HG03280 (cell line): ENCODE data around the gene OR51B2.
"Not testable (repeated sequence)": the region's sequence is repeated elsewhere in the genome, so short reads cannot be mapped to it uniquely, and the experiment has no call there.

Experiments
- ATAC-seq: cut with Tn5 transposase; IDR thresholded peaks from one replicate; pipeline ENCODE4 v1.9.1; 2021; ENCODE audit warnings: mild to moderate bottlenecking, moderate library complexity; ENCODE audit not compliant: unreplicated experiment

The OR51B2 gene

DNA sequence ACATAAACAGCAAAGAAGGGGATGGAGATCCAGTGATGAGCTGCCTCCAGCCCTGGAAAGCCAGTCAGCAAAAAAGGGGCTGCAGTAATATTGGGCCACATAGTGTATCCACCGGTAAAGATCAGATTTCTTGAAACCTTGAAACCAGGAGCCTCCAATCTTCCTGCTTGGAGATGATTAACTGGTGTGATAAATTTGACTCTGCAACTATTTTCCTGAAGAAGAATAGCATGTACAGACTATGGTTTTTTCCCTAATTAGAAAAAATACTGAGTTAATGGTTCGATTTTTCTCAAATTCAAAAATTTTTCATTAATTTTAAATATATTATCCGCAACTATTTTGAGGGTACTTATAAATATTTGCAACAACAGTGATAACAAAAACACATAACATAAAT, at the start of gene OR51B2:
Gene OR51B2, minus strand, starts transcription at position 101 of the 400 bp plus-strand sequence. Its CDS starts 0 bp downstream, at position 101.
- ATAC-seq = no peak

GRCh38 chr11:5369789-5370188, 45.7 kb upstream of the OR51B2 start:
- no peak for ATAC-seq

DNA sequence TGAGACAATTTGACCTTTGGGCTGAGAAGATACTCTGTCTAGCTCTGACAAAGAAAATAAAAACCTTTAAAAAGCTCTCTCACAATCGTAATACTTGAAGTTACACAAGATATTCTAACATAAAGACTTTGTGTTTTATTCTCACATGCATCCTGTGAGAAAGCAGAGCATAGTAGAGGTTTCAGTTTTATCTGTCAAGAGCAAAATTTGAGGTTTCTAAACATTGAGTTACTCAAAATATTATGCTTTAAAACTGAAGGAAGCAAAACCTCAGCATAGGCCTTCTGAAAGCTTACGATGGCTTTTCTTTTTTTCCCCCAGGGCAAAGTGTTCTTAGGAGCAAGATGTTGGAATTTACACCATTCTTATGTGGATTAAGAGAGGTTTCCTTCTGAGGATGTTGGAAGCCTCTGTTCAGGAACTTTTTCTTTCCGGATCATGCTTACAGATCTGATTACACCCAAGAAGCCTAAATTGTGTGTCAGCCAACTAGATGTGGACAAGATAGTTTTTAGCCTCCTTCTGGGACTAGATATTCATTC, 44.5 kb upstream of the OR51B2 start:
- no peak for ATAC-seq

DNA sequence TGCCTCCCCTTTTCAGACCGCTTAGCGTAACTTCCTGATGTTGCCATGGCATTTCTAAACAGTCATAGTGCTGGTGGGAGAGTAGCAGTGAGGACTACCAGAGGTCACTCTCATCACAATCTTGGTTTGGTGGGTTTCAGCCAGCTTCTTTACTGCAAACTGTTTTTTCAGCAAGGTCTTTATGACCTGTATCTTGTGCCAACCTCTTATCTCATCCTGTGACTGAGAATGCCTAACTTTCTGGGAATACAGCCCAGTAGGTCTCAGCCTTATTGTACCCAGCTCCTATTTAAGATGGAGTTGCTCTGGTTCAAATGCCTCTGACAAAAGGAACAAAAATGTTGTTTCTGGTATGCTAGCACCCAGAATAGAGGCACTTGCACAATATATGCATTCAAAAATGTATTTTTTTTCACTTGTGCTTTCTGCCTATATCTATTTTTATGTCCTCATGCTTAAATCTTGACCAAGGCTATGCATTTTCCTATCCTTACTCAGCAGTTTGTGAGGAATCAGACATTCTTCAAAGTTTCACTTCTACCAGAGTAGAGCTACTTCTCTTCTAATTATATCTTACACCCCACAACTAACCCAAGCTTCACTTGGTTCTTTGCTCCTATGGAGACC, 43.5 kb upstream of the OR51B2 start:
- ATAC-seq = no peak

- ATAC-seq = no peak
Observed at GRCh38 chr11:5366856-5367255, 42.8 kb upstream of the OR51B2 start.

GRCh38 chr11:5366365-5366764, 42.3 kb upstream of the OR51B2 start:
- ATAC-seq = not testable (repeated sequence)

- no peak for ATAC-seq
Observed at GRCh38 chr11:5364214-5364613, 40.1 kb upstream of the OR51B2 start.

- ATAC-seq = no peak
Observed at GRCh38 chr11:5363679-5364078, 39.6 kb upstream of the OR51B2 start.

GRCh38 chr11:5362017-5362625, 38.0 kb upstream of the OR51B2 start:
- ATAC-seq = no peak

DNA sequence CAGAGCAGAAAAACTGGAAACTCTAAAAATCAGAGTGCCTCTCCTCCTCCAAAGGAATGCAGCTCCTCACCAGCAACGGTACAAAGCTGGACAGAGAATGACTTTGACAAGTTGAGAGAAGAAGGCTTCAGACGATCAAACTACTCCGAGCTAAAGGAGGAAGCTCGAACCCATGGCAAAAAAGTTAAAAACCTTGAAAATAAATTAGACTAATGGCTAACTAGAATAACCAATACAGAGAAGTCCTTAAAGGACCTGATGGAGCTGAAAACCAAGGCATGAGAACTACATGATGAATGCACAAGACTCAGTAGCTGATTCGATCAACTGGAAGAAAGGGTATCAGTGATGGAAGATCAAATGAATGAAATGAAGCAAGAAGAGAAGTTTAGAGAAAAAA, 31.9 kb upstream of the OR51B2 start:
- not testable (repeated sequence) for ATAC-seq

DNA sequence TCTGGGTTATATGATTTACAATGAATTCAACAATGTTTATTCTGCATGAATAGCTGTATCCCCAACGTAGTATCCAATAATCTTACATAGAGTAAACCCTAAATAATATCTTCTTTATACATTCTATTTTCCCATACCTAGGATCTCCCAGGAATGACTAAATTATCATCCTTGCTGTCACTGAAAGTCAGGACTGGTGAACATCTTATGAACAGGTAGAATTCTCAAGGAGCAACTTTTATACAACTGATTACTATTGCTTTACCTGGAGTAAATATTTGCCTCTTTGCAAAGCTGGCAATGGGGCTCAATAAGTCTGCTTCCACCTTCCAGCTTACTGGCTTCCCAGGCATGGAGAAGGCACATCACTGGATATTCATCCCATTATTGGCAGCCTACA, 27.1 kb upstream of the OR51B2 start, which contains the start of gene OR51B6:
Gene OR51B6, plus strand, starts transcription at position 301 of the 400 bp plus-strand sequence. Its CDS starts 0 bp downstream, at position 301.
- no peak for ATAC-seq

DNA sequence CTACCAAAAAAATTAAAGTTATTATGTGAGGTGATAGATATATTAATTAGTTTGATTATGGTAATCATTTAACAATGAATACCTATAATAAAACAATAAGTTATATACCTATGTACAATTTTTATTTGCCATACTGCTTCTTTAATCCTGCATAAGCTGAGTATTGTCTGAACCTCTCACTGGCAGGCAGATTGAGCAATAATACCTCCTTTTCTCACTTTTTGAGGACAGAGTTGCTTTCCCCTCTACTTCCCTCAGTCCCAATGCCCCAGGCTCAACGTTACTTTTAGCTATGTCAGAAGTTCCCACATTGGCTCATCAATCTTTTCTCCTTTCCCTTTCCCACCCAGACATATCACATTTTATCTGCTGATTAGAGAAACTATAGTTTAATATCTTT, 25.5 kb upstream of the OR51B2 start:
- no peak for ATAC-seq

DNA sequence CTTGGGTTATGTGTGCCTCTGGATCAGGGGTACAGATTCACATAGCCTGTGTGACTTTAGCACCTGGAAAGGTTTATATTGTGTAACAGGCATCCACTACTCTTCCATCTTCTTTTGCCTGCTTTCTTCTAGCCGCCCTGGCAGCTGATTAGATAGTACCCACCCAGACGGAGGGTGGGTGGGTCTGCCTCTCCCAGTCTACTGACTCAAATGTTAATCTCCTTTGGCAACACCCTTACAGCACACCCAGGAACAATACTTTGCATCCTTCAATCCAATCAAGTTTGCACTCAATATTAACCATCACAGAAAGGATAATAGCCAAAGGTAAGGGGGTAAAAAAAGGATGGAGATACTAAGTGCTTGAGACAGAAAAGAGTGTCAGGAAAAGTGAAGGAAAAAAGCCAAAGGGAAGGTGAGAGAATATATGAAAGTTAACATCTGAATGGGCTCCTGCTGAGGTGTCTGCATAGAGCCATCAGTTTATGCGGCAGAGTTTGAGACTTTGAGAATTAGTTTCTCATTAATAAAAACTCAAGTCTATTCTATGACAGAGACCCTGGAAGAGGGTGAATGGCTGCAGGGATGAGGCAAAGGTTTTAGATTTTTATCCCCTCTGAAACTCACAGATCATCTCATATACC, 24.6 kb upstream of the OR51B2 start:
- ATAC-seq = no peak

DNA sequence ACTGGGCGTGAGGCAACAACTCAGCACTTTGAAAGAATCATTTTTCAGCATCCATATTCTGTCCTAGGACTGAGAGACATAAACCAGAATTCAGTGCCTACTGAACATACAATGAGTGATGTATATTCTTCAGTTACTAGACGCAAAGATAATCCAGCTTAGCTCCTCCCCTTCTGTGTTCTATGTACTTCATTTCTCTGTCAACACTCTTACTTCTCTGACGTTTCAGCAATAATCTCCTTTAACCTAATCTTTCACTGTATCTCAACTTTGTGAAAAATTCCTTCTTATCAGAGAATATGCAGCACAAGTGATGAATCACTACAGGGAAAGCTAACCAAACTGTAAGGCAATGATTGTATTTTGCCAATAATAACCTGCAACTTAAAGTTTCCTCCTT, 21.7 kb upstream of the OR51B2 start:
- no peak for ATAC-seq

GRCh38 chr11:5343474-5344335, 19.6 kb upstream of the OR51B2 start, which contains the start of gene OR51B5:
Gene OR51B5 (minus strand): TSS chr11:5343524. CDS start chr11:5343524, 0 bp downstream.
- no peak for ATAC-seq

DNA sequence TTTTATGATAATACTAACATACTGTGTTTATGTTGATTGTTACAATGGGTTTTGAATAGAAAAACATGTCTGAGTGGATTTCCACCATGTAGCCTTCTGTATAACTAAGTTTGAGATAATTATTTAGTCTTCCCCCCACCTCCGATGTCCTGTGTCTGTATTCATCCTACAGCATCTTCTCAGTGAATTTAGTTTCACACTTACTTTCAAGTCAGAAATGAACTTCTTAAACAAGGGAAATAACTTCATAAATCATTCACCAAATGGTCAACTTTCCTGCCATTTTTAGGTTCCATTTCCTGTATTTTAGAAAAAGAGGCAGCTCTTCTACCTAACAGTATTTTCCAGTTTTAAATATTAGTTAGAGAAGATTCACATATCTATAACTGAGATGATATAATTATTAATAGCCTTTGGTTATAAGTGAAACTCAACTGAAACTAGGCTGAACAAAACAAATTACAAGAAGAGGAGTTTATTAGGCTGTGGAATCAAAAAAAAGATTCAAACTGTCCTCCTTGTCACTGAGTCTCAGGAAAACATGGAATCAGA, 15.8 kb upstream of the OR51B2 start:
- ATAC-seq = no peak

GRCh38 chr11:5337253-5337652, 13.2 kb upstream of the OR51B2 start:
- not testable (repeated sequence) for ATAC-seq

DNA sequence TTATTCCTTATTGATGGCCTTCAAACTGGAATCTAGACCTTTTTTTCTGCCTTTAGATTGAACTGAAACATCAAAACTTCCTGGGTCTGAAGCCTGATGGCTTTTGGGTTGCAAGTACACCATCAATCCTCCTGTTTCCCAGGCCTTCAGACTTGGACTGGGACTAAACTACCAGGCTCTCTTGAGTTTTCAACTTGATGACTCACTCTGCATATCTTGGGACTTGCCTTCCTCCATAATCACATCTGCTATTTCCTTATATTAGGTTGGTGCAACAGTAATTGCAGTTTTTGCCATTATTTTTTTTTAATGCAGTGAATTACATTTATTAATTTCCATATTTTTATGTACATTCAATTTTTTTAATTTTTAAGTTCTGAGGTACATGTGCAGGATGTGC, 12.2 kb upstream of the OR51B2 start:
- no peak for ATAC-seq

GRCh38 chr11:5335170-5335569, 11.1 kb upstream of the OR51B2 start:
- ATAC-seq = no peak

DNA sequence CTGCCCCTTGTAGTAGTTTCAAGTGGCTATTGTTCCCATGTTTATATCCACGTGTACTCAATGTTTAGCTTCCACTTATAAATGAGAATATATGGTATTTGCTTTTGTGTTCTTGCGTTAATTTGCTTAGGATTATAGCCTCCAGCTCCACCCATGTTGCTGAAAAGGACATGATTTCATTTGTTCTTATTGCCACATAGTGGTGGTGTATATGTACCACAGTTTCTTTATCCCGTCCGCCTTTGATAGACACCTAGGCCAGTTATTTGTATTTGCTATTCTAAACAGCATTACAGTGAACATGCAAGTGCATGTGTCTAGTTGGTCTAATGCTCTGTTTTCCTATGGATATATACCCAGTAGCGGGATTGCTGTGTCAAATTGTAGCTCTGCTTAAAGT, 6.8 kb downstream of the OR51B2 start:
- no peak for ATAC-seq
